Measurements from ENCODE around the gene NKD2. TPM values are rescaled to one million over a fixed set of nuclear protein-coding genes. Genes with fewer than 3 reads are reported as not detected.
A peak's percentile ranks its signal among the peaks of the same experiment; 100 is the strongest.

NKD2 gene
- total RNA-seq, 2 experiments from 2014 or later = 1.4 to 1.8 TPM

GRCh38 chr5:1041225-1042143 lies 32.9 kb downstream of the NKD2 start:
- ChIA-PET POLR2A (no interaction called here), CTCF (no interaction called here)
- no peak overlapping the region for H3K27ac Mint-ChIP-seq
- DNase-seq = no peak
- H3K9me3 Mint-ChIP-seq = peaks cover 60% of the 10 kb centered on the region
- H3K4me3 Mint-ChIP-seq = no peak overlapping the region
- peaks cover 3% of the 10 kb centered on the region for H3K36me3 Mint-ChIP-seq (ENCODE audit: low read depth)
- no peaks in the 10 kb centered on the region for H3K4me1 Mint-ChIP-seq
- H3K27me3 Mint-ChIP-seq = no peaks in the 10 kb centered on the region

GRCh38 chr5:1042626-1043025 lies 34.0 kb downstream of the NKD2 start:
- H3K27me3 Mint-ChIP-seq = no peaks in the 10 kb centered on the region
- H3K27ac Mint-ChIP-seq = no peak overlapping the region

GRCh38 chr5:1043327-1043726 lies 34.7 kb downstream of the NKD2 start:
- no peaks in the 10 kb centered on the region for H3K4me1 Mint-ChIP-seq
- no peak for DNase-seq
- H3K9me3 Mint-ChIP-seq = peaks cover 76% of the 10 kb centered on the region
- ChIA-PET CTCF (no interaction called here), POLR2A (no interaction called here)
- H3K36me3 Mint-ChIP-seq (ENCODE audit: low read depth) = peaks cover 13% of the 10 kb centered on the region
- no peak overlapping the region for H3K27ac Mint-ChIP-seq
- no peaks in the 10 kb centered on the region for H3K27me3 Mint-ChIP-seq
- no peak overlapping the region for H3K4me3 Mint-ChIP-seq

More at GRCh38 chr5:1042626-1043025, 34.0 kb downstream of the NKD2 start:
- H3K36me3 Mint-ChIP-seq (ENCODE audit: low read depth) = peaks cover 9% of the 10 kb centered on the region
- ChIA-PET POLR2A (no interaction called here), CTCF (no interaction called here)
- DNase-seq = no peak
- no peak overlapping the region for H3K4me3 Mint-ChIP-seq
- no peaks in the 10 kb centered on the region for H3K4me1 Mint-ChIP-seq
- peaks cover 71% of the 10 kb centered on the region for H3K9me3 Mint-ChIP-seq

GRCh38 chr5:1044117-1044516 lies 35.5 kb downstream of the NKD2 start:
- no peaks in the 10 kb centered on the region for H3K27me3 Mint-ChIP-seq
- H3K9me3 Mint-ChIP-seq = peaks cover 79% of the 10 kb centered on the region
- ChIA-PET POLR2A (no interaction called here), CTCF (no interaction called here)
- DNase-seq = no peak
- no peaks in the 10 kb centered on the region for H3K4me1 Mint-ChIP-seq
- H3K36me3 Mint-ChIP-seq (ENCODE audit: low read depth) = peaks cover 16% of the 10 kb centered on the region
- no peak overlapping the region for H3K27ac Mint-ChIP-seq
- no peak overlapping the region for H3K4me3 Mint-ChIP-seq

- POLR2A ChIA-PET = no interaction called here
- no peak for DNase-seq
- CTCF ChIA-PET = no interaction called here
- peaks cover 68% of the 10 kb centered on the region for H3K9me3 Mint-ChIP-seq
- H3K36me3 Mint-ChIP-seq (ENCODE audit: low read depth) = peaks cover 16% of the 10 kb centered on the region
- H3K4me3 Mint-ChIP-seq = no peak overlapping the region
- no peaks in the 10 kb centered on the region for H3K27me3 Mint-ChIP-seq
- no peaks in the 10 kb centered on the region for H3K4me1 Mint-ChIP-seq
- H3K27ac Mint-ChIP-seq = no peak overlapping the region
These were observed 37.5 kb downstream of the NKD2 start for GRCh38 chr5:1045960-1046560.

- Mint-ChIP-seq H3K9me3 (peaks cover 56% of the 10 kb centered on the region), H3K4me1 (no peaks in the 10 kb centered on the region), H3K4me3 (no peak overlapping the region), H3K36me3 (ENCODE audit: low read depth) (peaks cover 24% of the 10 kb centered on the region), H3K27me3 (no peaks in the 10 kb centered on the region), H3K27ac (no peak overlapping the region)
- no peak for DNase-seq
- CTCF ChIA-PET = no interaction called here
- POLR2A ChIA-PET = no interaction called here
These were observed 38.8 kb downstream of the NKD2 start for GRCh38 chr5:1047332-1047965.

GRCh38 chr5:1048162-1048721 lies 39.6 kb downstream of the NKD2 start:
- peaks cover 50% of the 10 kb centered on the region for H3K9me3 Mint-ChIP-seq
- no peak for DNase-seq
- no peak overlapping the region for H3K4me3 Mint-ChIP-seq
- H3K4me1 Mint-ChIP-seq = no peaks in the 10 kb centered on the region
- ChIA-PET POLR2A (no interaction called here), CTCF (no interaction called here)
- H3K27ac Mint-ChIP-seq = no peak overlapping the region
- H3K36me3 Mint-ChIP-seq (ENCODE audit: low read depth) = peaks cover 24% of the 10 kb centered on the region
- H3K27me3 Mint-ChIP-seq = no peaks in the 10 kb centered on the region

- Mint-ChIP-seq H3K4me1 (no peaks in the 10 kb centered on the region), H3K9me3 (peaks cover 42% of the 10 kb centered on the region), H3K27ac (no peak overlapping the region), H3K36me3 (ENCODE audit: low read depth) (peaks cover 24% of the 10 kb centered on the region), H3K27me3 (no peaks in the 10 kb centered on the region), H3K4me3 (no peak overlapping the region)
- POLR2A ChIA-PET = no interaction called here
- DNase-seq = no peak
- CTCF ChIA-PET = no interaction called here
These were observed 40.5 kb downstream of the NKD2 start for GRCh38 chr5:1048861-1049838.

- Mint-ChIP-seq H3K4me1 (no peaks in the 10 kb centered on the region), H3K27ac (no peak overlapping the region), H3K36me3 (ENCODE audit: low read depth) (peaks cover 29% of the 10 kb centered on the region), H3K4me3 (no peak overlapping the region), H3K9me3 (peaks cover 26% of the 10 kb centered on the region), H3K27me3 (no peaks in the 10 kb centered on the region)
- no peak for DNase-seq
- ChIA-PET CTCF (no interaction called here), POLR2A (no interaction called here)
These were observed 42.1 kb downstream of the NKD2 start for GRCh38 chr5:1050423-1051365.

- ChIA-PET POLR2A (no interaction called here), CTCF (no interaction called here)
- no peak overlapping the region for H3K27ac Mint-ChIP-seq
- no peaks in the 10 kb centered on the region for H3K27me3 Mint-ChIP-seq
- H3K9me3 Mint-ChIP-seq = peaks cover 20% of the 10 kb centered on the region
- H3K36me3 Mint-ChIP-seq (ENCODE audit: low read depth) = peaks cover 27% of the 10 kb centered on the region
- DNase-seq = no peak
- no peaks in the 10 kb centered on the region for H3K4me1 Mint-ChIP-seq
- no peak overlapping the region for H3K4me3 Mint-ChIP-seq
These were observed 42.7 kb downstream of the NKD2 start for GRCh38 chr5:1051366-1051720.

- Mint-ChIP-seq H3K4me1 (no peaks in the 10 kb centered on the region), H3K27me3 (no peaks in the 10 kb centered on the region), H3K27ac (peak overlapping the region; percentile 6), H3K9me3 (peaks cover 13% of the 10 kb centered on the region), H3K4me3 (no peak overlapping the region), H3K36me3 (ENCODE audit: low read depth) (peaks cover 25% of the 10 kb centered on the region)
- CTCF ChIA-PET = interaction anchor here (1.0 kb wide), 1 partner anchor 480 kb away, joined by 3 read pairs; no protein-coding TSS in a partner anchor
- DNase-seq = no peak
- POLR2A ChIA-PET = no interaction called here
These were observed 43.5 kb downstream of the NKD2 start for GRCh38 chr5:1052076-1052475.
